Endothelial cell of umbilical vein (primary cell): ENCODE measurements around the gene DBF4. TPM values are rescaled to one million over a fixed set of nuclear protein-coding genes. Genes with fewer than 3 reads are reported as not detected.
"Not testable (repeated sequence)": the region's sequence is repeated elsewhere in the genome, so short reads cannot be mapped to it uniquely, and the experiment has no call there.

Experiments used
- BruUV-seq: library from RNA; stranded (reverse); fragments of 400-500 nt; replicated peaks from 2 replicates; lab custom pipeline; 2021; lab: Mats Ljungman, UMichigan
- CTCF ChIA-PET: fragments of 300-600, 350-600 bp; sonication (Branson Sonifier 250); formaldehyde crosslinking; loops from one replicate; lab custom pipeline; 2021; ENCODE audit warnings: antibody characterized with exemption, inconsistent platforms; lab: Charles Lee
- POLR2A ChIA-PET: fragments of 300-600, 350-600 bp; sonication (Branson Sonifier 250); formaldehyde crosslinking; loops from one replicate; lab custom pipeline; 2021; ENCODE audit warnings: antibody characterized with exemption, inconsistent platforms; lab: Charles Lee
- DNase-seq: peaks from one replicate; pipeline ENCODE4 v3.0.0-alpha.2; 2011; ENCODE audit warnings: low read depth, low spot score
- FAIRE-seq: peaks from 2 replicates; lab custom pipeline; 2011; peaks lifted over from hg19 to GRCh38; lab: Jason Lieb, UNC
- H2AFZ ChIP-seq: 2 replicates; pipeline ENCODE4 v1.6.0; 2012; ENCODE audit warnings: low read depth, low read length, control low read depth, inconsistent platforms
- H3K27ac ChIP-seq: 2 replicates; pipeline ENCODE4 v1.5.1; 2011; ENCODE audit warnings: low read depth, mild to moderate bottlenecking, control low read depth, low read length, moderate library complexity; ENCODE audit not compliant: insufficient read depth
- H3K27me3 ChIP-seq, 2 experiments: 2 replicates each; pipeline versions ENCODE4 v1.6.0 to v1.6.1; 2011; ENCODE audit warnings: low read length in 2 of 2, mixed read lengths in 1 of 2; ENCODE audit not compliant: control insufficient read depth in 2 of 2, insufficient read depth in 2 of 2
- H3K36me3 ChIP-seq, 2 experiments: 2 replicates in 1 of 2; 3 replicates in 1 of 2; pipeline ENCODE4 v1.5.1; 2011; ENCODE audit warnings: low read length in 2 of 2, mild to moderate bottlenecking in 1 of 2, moderate library complexity in 1 of 2; ENCODE audit not compliant: control insufficient read depth in 2 of 2, insufficient read depth in 2 of 2; ENCODE audit errors: extremely low read depth in 1 of 2
- H3K4me1 ChIP-seq: 3 replicates; pipeline ENCODE4 v1.5.1; 2011; ENCODE audit warnings: mild to moderate bottlenecking, low read length; ENCODE audit not compliant: control insufficient read depth, insufficient read depth; ENCODE audit errors: extremely low read depth
- H3K4me2 ChIP-seq: 2 replicates; pipeline ENCODE4 v1.6.1; 2011; ENCODE audit warnings: low read length, control low read depth, mixed read lengths; ENCODE audit not compliant: insufficient read depth
- H3K4me3 ChIP-seq, 3 experiments: fragments of 200-600 bp in 1 of 3; sonication (generic), shearing (Covaris generic) in 1 of 3; replicated peaks in 1 of 3; 2 replicates each; pipeline ENCODE4 v1.5.1; 2011 to 2016; ENCODE audit warnings: control low read depth in 3 of 3, low read length in 3 of 3, mild to moderate bottlenecking in 2 of 3, inconsistent platforms in 1 of 3, low read depth in 1 of 3, moderate library complexity in 1 of 3; ENCODE audit not compliant: insufficient read depth in 1 of 3
- H3K79me2 ChIP-seq: 2 replicates; pipeline ENCODE4 v1.6.0; 2012; ENCODE audit warnings: low read length, inconsistent platforms; ENCODE audit not compliant: control insufficient read depth, insufficient read depth
- H3K9ac ChIP-seq: replicated peaks from 2 replicates; pipeline ENCODE3; 2011; ENCODE audit warnings: low read length, control low read depth; ENCODE audit not compliant: insufficient read depth; ENCODE audit errors: extremely low read depth
- H3K9me1 ChIP-seq: replicated peaks from 3 replicates; pipeline ENCODE4 v1.6.0; 2011; ENCODE audit warnings: mild to moderate bottlenecking, low read length; ENCODE audit not compliant: control insufficient read depth, insufficient read depth; ENCODE audit errors: extremely low read depth
- H3K9me3 ChIP-seq: replicated peaks from 2 replicates; pipeline ENCODE4 v1.5.1; 2012; ENCODE audit warnings: low read length, inconsistent platforms; ENCODE audit not compliant: control insufficient read depth, insufficient read depth
- H4K20me1 ChIP-seq: replicated peaks from 2 replicates; pipeline ENCODE3; 2011; ENCODE audit warnings: mild to moderate bottlenecking, low read length; ENCODE audit not compliant: control insufficient read depth, insufficient read depth; ENCODE audit errors: extremely low read depth
- EZH2 ChIP-seq: IDR thresholded peaks from 2 replicates; pipeline ENCODE4 v1.6.1; 2012; ENCODE audit warnings: borderline replicate concordance, low read depth, mild to moderate bottlenecking, moderate library complexity, low read length, inconsistent platforms; ENCODE audit not compliant: severe bottlenecking
- FOS ChIP-seq: IDR thresholded peaks from 2 replicates; pipeline ENCODE4 v1.6.1; 2011; ENCODE audit warnings: mild to moderate bottlenecking, low read length, moderate library complexity, borderline replicate concordance; ENCODE audit not compliant: insufficient read depth
- GATA2 ChIP-seq: IDR thresholded peaks from 2 replicates; pipeline ENCODE4 v1.7.0; 2011; ENCODE audit warnings: low read depth, mild to moderate bottlenecking, moderate library complexity, mixed read lengths, low read length; ENCODE audit not compliant: insufficient read length, insufficient read depth
- MYC ChIP-seq: IDR thresholded peaks from one replicate; pipeline ENCODE4 v1.6.1; 2011; ENCODE audit warnings: mild to moderate bottlenecking, low read depth, low read length
- POLR2A ChIP-seq: IDR thresholded peaks from 2 replicates; pipeline ENCODE4 v1.6.1; 2012; ENCODE audit warnings: low read depth, mild to moderate bottlenecking, control low read depth, low read length
- POLR2AphosphoS5 ChIP-seq: IDR thresholded peaks from 2 replicates; pipeline ENCODE4 v1.6.1; 2012; ENCODE audit warnings: low read depth, mild to moderate bottlenecking, control low read depth, low read length, moderate library complexity; ENCODE audit not compliant: insufficient read depth
- dilution Hi-C: fragments of 300-500 bp; cut with MboI; formaldehyde crosslinking; loops from one replicate; pipeline ENCODE4 v1.15.0; 2019; ENCODE audit warnings: low sequenced_read_pairs; ENCODE audit not compliant: extremely low pct_ligation_motif_present
- intact Hi-C: fragments of 100-400 bp; cut with micrococcal nuclease; formaldehyde crosslinking; loops from one replicate; pipeline ENCODE4 v1.10.0; 2022
- polyA plus RNA-seq, 4 experiments: library from polyadenylated mRNA; depleted of rRNA in 3 of 4; stranded (reverse) in 3 of 4; unstranded in 1 of 4; fragments of >200 nt; gene quantifications; 2 replicates each; pipeline versions ENCODE4 v1.2.1 to v1.2.3, GENCODE V29; 2011 to 2012; ENCODE audit warnings: missing spikeins in 1 of 4
- total RNA-seq: library from RNA; stranded (reverse); gene quantifications from 2 replicates; pipeline ENCODE4 v1.2.3, GENCODE V29; 2021
- TF ChIP-seq, protein P1 (sequence below), 2 donors: IDR thresholded peaks; 1 replicate in 1 of 2; 2 replicates in 1 of 2; pipeline ENCODE4 v1.5.1; 2011; ENCODE audit warnings: low read length in 2 of 2, mild to moderate bottlenecking in 2 of 2, moderate library complexity in 2 of 2, control low read depth in 1 of 2, inconsistent platforms in 1 of 2, low read depth in 1 of 2; ENCODE audit not compliant: insufficient read depth in 1 of 2; ENCODE audit errors: extremely low read depth in 1 of 2
- TF ChIP-seq, protein P2 (sequence below): IDR thresholded peaks from 2 replicates; pipeline ENCODE4 v1.6.1; 2011; ENCODE audit not compliant: insufficient read depth, insufficient read length

Gene DBF4
- total and polyA plus RNA-seq, 2 donors (not counting 3 experiments of a cell fraction or from before 2014, with no cell fraction given): 3.7 to 39.7 TPM

DNA sequence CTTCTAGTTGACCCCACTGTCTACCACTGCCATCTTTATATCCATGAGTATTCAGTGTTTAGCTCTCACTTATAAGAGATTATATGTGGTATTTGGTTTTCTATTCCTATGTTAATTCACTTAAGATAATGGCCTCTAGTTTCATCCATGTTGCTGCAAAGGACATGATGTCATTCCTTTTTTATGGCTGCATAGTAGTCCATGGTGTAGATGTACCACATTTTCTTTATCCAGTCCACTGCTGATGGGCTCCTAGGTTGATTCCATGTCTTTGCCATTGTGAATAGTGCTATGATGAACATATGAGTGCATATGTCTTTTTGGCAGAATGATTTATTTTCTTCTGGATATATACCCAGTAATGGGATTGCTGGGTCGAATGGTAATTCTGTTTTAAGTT, 47.9 kb upstream of the DBF4 start:
- CTCF ChIA-PET: interaction anchor here (1.3 kb wide), 1 partner anchor 10 kb away, joined by 4 read pairs; no protein-coding TSS in a partner anchor
- H3K27me3 ChIP-seq, H4K20me1 ChIP-seq, intact Hi-C loops, H3K9me3 ChIP-seq, dilution Hi-C loops, H3K4me2 ChIP-seq, H3K9ac ChIP-seq, FAIRE-seq, H3K9me1 ChIP-seq, H3K4me1 ChIP-seq, DNase-seq, H2AFZ ChIP-seq, H3K79me2 ChIP-seq, POLR2A ChIA-PET, H3K36me3 ChIP-seq, H3K27ac ChIP-seq, H3K4me3 ChIP-seq, BruUV-seq: not testable (repeated sequence)

DNA sequence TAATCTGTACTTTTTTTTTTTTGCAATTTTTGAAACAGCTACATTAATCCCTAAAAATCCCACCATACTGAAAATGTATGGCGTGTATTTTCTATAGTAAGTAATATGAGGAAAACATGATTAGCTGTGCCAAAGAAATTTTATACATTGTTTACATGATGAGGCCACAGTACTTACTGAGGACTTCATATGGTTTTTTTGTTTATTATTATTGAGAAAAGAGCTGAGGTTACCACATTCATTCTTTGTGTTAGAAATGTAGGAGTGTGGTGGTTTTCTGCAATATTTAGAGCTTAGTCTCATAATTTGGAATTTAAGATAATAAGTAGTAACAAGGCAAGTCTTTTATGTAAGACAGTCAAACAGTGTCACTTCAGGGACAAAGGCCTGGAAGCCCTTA, 45.2 kb upstream of the DBF4 start:
- no TSS peak for BruUV-seq
- intact Hi-C loops (no loop called here), dilution Hi-C loops (no loop called here)
- no peaks in the 10 kb centered on the region for H3K36me3 ChIP-seq
- no peaks in the 10 kb centered on the region for H3K4me1 ChIP-seq
- no peak overlapping the region for H3K9ac ChIP-seq
- no peaks in the 10 kb centered on the region for H4K20me1 ChIP-seq
- ChIA-PET CTCF (interaction anchor here (0.7 to 1.8 kb wide), 3 partner anchors 9 to 34 kb away, joined by 3 to 8 read pairs (median 4); no protein-coding TSS in a partner anchor), POLR2A (no interaction called here)
- no peaks in the 10 kb centered on the region for H3K27me3 ChIP-seq
- no peak overlapping the region for H3K27ac ChIP-seq
- H2AFZ ChIP-seq: no peak overlapping the region
- H3K9me3 ChIP-seq: no peaks in the 10 kb centered on the region
- no peak for FAIRE-seq
- H3K9me1 ChIP-seq: no peaks in the 10 kb centered on the region
- TF ChIP-seq FOS (no peak), POLR2A (no peak), EZH2 (no peak), GATA2 (no peak), MYC (no peak), POLR2AphosphoS5 (no peak)
- TF ChIP-seq, protein P1, sequence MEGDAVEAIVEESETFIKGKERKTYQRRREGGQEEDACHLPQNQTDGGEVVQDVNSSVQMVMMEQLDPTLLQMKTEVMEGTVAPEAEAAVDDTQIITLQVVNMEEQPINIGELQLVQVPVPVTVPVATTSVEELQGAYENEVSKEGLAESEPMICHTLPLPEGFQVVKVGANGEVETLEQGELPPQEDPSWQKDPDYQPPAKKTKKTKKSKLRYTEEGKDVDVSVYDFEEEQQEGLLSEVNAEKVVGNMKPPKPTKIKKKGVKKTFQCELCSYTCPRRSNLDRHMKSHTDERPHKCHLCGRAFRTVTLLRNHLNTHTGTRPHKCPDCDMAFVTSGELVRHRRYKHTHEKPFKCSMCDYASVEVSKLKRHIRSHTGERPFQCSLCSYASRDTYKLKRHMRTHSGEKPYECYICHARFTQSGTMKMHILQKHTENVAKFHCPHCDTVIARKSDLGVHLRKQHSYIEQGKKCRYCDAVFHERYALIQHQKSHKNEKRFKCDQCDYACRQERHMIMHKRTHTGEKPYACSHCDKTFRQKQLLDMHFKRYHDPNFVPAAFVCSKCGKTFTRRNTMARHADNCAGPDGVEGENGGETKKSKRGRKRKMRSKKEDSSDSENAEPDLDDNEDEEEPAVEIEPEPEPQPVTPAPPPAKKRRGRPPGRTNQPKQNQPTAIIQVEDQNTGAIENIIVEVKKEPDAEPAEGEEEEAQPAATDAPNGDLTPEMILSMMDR (IDR thresholded peaks at IDR 0.05; ENCODE audit: extremely low read depth in 1 of 2, insufficient read depth in 1 of 2, low read depth in 1 of 2, low read length in 2 of 2): no peak
- TF ChIP-seq, protein P2, sequence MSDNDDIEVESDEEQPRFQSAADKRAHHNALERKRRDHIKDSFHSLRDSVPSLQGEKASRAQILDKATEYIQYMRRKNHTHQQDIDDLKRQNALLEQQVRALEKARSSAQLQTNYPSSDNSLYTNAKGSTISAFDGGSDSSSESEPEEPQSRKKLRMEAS: no peak
- no peak overlapping the region for H3K4me3 ChIP-seq
- DNase-seq: no peak
- no peak overlapping the region for H3K4me2 ChIP-seq
- no peaks in the 10 kb centered on the region for H3K79me2 ChIP-seq
